Central memory CD4-positive, alpha-beta T cell (primary cell): ENCODE results near the gene FBXL14.

ENCODE experiments used
- DNase-seq: peaks from one replicate; pipeline ENCODE4 v3.0.0; 2022

Gene FBXL14

DNA sequence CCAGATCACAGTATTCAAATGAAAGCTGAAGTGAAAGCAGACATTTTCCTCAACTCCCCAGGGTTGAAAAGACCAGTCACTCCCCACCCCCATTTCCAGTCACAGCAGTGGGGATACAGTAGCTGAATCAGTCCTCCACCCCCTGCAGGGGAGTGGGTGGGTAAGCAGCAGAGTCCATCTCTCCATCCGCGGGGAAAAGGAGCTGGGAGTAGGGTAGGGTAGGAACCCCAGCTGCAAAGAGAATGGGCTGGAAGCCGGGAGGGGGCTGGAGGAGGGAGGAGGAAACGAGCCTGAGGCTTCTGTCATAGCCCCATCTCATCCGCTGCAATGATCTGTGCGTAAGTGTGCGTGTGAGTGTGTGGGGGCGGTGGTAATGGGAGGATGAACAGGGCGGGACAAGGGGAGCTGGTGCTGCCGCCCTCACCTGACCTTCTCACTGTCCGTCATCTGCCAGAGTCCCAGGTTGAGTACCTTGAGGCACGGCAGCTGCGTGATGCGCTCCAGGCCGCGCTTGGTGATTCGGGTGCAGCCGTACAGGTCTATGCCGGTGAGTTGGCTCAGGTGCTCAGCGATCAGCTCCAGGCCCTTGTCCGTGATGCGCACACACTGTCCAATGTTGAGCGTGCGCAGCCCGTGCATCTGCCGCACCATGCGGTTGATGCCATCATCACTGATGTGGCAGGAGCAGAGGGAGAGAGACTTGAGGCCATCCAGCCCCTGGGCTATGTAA lies 1.8 kb downstream of the FBXL14 start:
- DNase-seq, result peak; percentile 64

DNA sequence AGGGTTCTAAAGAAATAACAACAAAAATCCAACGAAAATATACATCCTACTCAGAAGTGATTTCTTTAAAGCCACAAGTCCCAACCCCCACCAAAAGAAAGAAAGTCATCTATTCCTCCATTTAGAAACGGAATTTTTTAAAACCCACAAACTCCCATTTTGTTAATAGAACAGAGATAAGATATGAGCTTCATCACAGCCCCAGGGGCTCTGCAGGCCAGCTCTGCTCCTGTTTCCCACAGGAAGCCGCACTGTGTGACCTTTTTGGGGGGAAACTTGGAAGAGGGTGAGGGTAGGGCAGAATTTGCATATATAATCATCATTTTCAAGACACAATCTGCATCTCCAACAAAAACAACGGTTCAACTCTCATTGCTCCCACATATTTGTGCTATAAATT lies 2.8 kb downstream of the FBXL14 start:
- no peak for DNase-seq

DNA sequence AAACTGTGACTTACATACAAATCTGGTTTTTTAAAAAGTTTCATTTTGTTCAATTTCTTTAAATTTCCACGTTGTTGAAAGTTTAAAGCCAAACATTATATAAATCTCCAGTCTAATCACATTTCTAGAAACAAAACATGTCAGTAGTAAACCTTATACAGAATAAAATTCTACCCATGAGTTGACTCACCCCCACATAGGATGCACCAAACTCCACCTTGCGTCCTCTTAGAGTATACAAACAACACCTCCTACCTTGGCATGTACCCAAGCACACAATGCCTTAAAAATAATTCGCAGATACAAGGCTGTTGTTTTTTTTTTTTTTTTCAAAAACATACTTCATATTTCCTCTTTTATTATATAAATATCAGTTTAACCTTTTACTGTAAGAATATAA lies 3.3 kb downstream of the FBXL14 start:
- peak; percentile 48 for DNase-seq

DNA sequence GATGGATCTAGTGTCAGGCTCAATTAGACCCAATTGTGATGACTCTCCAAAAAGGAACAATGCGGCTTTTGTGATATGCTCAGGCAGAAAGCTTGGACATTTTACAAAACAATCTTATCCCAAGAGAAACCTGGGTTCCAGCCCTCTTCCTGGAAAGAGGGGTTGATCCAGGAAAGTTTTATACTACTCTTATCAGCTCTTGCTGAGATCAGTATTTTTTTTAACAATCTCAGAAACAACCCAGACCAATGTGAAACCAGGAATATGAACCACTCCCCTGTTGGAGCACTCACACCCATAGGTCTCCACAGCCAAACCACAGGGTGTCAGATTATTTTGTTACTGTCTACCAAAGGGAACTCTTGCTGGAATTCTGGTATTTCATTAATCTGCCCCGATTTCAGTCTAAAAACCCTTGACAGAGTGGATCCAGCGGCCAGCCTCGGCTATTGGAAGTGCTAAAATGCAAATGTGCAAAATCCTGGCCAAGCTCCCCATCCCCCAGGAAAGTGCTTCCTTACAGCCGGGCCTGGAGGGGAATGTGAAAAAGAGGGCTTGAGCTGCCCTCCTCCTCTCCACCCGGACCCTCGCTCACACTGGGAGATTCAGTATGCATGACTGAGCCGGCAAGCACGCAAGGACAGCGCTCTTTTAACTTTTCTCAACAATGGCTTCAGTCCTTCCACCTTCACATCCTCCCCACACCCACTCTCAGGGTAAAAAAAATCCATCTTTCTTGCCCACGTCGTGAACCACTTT lies 4.0 kb downstream of the FBXL14 start:
- DNase-seq, result no peak

DNA sequence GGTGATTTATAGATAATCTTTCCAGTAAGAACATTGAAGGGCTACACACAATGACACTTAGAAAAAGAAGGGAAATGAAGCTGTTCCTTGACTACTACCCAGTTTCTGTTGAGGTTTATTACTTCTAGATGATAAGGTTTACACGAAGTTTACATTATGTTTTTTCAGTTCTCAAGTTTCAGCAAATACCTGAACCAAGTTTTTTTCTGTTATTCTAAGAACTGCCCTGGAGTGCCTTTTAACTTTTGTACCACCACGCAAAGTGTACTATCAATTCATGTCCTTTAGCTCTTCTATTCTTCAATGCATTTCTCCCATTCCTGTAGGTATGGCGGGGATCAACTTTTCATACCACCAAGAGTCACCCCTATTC lies 5.8 kb downstream of the FBXL14 start:
- DNase-seq, result no peak

DNA sequence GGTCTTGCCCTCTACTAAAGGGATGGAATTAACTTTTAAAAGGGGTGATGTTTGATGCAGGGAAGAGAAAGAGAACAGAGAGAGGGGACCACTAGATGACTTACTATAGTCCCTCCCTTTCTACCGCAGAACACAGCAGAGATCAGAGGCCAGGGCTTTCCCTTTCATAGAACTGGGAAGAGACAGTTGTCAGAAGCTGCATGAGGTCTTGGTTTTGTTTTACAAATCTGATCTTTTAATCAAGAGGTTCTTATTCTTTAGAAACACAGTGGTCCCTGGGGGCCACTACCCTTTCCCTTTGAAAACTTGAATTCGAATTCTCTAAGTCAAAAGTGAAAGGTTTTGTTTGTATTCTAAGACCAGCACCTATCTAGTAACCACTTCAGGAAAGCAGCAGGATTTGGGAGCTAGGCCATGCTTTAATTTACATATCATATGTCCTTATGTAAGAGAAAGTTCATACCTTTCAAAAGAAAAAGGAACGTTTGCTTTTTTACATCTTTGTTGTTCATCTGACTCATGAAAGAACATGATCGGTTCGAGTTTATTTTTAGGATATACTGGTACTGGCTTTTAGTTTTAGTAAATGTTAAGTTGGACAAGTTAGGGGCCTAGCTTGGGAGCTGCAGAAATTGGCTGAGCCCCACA lies 6.3 kb downstream of the FBXL14 start:
- no peak for DNase-seq

DNA sequence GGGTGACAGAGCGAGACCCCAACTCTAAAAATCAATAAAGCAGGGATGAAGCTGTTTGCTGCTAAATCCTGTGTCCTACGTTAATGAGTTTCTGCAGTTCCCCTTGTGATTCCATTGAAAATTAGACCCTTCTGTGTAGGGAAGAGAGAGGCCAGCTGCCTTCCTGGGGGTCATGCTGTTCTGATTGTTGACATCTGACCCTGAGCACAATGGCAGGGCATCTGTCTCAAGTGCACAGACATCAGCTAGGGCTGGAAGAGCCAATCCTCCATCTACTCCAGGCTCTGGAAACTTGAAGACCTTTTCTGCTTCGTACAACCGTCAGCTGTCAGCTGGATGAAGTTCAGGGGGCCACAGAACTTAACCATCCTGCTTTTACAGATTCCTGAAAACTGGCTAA lies 10.1 kb downstream of the FBXL14 start:
- DNase-seq, result no peak

DNA sequence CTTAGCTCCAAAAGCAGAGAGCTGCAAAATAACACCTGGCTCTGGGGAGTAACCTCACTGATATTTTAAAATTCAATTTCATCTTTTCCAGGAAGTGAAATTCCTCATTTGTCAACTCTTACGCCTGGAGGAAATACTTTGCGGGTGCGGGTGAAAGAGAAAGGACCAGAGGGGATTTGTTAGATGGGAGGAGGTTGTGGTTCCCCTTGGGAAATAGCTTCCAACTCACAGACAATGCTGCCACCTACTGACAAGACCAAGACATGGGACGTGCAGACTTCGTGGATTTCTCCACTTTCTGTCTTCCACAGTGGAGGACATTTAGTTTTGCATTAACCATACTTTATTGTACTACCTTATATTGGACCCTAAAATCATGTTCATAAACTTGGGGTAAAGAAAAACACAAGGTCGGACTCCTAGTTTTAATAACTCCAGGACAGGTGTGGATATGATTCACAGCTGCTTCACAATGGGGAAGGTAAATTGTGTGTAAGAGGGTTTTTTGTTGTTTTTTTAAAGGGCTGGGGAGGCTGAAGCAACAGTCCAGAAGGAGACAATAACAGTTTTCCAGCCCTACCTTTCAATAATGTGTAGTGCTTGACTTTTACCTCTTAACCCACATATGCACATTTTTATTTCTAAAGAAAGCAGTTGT lies 10.8 kb downstream of the FBXL14 start:
- peak; percentile 59 for DNase-seq

DNA sequence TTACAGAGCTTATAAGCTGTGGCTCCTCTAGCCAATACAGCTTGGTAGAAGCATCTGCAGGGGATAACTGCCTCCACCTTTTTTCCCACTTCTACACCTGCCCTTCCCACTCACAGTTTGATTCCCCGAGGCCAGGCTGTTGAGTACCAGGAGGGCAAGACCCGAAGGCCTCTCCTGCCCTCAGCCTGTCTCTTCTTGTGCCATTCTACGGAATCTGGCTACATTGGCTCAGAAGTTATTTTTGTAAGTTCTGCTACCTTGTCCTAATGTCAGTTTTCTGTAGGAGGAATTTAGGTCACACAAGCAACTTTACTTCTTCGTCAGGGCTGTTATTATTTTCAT lies 11.7 kb downstream of the FBXL14 start:
- DNase-seq, result no peak

DNA sequence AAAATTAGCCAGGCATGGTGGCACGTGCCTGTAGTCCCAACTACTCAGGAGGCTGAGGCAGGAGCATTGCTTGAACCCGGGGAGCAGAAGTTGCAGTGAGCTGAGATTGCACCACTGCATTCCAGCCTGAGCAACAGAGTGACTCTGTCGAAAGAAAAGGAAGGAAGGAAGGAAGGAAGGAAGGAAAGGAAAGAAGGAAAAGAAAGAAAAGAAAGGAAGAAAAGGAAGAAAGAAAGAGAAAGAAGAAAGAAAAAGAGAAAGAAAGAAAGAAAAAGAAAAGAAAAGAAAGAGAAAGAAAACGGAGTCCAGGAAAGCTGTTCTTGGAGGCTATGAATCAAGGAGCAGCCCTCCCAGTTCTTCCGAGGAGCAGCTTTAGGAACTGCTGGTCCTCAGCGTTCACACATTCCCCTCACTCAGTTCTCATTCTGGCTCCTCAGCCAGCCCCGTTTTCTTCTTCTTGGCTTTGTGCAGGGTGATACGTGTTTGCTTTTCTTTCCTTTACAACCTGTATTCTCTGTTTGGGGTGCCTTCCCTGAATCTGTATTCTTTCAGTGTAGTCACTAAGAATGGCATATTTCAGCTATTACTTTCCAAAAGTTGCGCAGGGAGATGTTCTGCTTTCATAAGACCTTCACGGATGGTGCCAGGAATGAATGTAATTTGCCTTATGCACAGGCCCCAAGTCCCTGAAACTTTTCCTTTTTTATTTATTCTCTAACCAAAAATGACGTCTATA lies 12.2 kb downstream of the FBXL14 start:
- no peak for DNase-seq

DNA sequence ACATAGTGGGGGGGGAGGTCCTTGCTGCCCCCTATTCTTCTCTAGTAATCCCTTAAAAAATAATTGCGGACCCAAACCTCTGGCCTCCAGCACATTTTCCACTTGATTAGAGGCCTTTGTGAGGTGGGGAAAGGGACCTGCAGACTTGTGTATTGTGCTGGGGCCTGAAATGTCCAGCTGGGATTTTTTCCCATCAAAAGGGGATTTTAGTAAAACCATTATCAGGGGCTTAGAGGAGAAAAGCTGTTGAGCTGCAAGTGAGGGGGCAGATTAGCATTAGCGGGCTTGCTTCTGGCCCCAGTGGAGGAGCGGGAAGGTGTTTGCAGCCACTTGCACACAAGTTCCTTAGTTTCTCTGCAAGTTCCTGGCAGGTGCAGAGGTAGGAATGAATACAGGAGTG lies 13.9 kb downstream of the FBXL14 start:
- no peak for DNase-seq

DNA sequence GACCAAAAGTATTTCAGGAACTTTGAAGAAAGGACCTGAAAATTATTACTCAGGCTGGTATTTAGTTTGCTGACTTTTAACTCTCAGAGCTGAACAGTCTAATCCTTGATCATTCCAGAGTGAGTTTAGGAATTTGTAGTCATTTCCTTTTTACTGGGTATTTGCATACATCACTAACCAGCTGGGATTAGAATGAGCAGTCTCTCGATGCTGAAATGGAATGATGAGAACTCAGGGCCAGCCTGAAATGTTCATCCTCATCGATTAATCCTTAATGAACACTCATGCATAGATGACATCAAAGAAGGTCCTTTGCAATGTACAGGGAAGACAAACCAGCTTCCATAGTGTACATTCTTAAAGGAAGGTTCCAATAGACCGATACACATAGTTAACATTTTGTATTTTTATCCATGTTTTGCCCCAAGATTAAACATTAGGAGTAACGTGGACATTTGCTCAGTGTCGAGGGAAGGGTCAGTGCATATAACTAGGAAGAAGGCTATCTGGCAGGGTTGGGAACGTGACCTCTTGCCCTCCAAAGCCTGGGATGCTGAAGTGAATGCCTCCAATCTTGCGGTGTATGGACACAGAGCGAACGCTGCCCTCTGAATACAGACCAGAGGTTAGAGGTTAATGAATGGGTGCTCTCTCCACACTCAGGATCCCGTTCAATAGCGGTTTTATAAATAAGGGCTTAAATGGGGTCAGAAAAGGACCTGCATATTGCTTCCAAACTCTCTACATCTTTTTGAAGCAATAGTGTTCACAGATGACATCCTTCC lies 14.5 kb downstream of the FBXL14 start:
- no peak for DNase-seq

DNA sequence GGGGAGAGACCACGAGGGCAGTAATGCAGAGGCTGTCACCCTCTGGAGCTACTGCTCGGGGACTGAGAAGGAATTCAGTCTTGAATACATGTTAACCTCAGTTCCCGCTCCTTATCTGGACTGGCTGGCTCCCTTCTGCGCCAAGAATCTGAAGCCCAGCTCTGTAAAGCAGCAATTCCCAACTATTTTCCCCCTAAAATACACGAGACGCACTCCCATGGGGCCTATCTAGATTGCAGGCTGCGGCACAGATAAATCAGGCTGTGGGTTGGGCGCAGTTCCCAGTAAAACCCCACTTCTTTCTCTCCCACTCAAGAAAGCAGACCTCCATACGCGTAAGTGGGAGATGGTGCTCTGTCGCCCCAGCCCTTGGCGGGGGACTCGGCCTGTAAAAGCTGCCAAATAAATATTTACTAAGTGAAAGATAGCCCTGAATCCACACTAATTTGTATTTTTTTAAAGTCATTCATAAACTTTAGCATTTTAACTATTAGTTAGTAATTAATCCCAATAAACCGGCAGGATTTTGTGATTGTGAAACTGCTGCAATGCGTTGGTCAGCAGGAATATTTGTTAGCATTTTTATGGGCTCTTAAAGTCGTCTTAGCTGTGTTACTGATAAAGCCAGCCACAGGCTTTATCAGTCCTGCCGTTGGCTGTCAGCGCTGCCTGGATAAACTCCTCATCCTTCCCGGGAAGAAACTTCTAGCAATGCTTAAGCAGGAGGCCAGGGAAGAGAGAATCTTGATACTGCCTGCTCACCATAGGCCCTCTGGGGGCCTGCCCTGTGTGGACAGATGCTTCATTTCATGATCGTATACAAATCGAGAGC lies 17.8 kb downstream of the FBXL14 start:
- DNase-seq, result no peak

DNA sequence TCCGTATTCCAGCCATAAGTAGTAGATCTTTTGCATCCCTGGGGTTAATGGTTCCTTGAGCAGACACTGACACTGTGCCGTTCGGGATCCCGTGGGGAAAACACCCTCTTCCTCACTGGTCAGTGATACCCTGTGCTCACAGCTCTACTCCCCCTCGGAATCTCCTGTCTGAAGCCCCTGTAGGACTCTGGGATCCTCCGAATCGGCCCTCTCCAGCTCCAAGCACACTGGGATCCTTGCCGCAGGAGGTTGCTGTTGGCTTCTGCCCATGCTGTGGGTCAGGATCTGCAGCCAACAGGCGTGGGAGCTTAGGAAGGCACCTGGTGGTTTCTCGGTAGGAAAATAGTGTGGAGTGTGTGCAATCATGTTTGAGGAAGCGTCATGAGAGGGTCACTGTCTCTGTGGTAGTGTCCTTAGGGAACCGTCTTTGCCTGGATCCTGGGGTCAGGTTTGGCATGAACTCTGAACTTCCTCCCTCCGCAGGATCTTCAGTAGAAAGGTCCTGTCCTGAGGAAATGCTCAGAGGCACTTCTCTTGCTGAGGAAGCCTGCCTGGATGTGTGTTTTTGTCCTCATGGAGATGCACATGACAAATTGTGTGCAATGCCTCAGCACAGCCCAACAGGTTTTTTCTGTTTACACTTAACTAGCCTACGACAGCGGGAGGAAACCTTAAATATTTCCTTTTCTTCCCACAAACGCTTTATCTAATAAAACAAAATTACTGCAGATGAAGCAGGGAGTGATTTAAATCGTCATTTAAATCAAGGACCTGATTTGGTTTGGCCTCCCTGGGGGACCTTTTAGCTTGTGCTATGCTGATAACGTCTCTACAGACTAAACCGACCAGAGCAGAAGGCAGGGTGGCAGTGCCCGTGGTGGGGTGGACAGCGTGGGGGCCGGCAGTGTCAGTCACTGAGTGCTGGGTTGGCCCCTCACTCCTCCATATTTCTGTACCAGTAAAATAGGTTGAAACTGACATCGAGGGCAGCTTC lies 18.7 kb downstream of the FBXL14 start:
- DNase-seq, result no peak

DNA sequence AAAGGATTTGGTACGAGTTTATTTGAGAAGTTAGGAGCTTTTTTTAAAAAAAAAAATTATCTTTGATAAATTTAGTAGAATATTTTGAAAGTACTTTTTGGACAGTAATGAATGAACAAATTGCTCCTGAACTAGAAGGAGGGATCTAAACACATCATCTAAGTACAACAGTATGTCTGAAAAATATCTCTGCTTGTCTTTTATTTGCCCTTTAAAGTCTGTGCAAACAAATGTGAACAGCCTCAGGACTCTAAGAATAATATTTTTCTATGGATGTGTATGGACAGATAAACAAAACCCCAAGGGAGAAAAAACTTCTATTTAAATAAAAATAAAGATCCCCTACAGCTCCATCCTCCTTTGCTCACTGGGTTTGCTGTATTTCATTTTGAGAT lies 19.5 kb downstream of the FBXL14 start:
- DNase-seq, result no peak

DNA sequence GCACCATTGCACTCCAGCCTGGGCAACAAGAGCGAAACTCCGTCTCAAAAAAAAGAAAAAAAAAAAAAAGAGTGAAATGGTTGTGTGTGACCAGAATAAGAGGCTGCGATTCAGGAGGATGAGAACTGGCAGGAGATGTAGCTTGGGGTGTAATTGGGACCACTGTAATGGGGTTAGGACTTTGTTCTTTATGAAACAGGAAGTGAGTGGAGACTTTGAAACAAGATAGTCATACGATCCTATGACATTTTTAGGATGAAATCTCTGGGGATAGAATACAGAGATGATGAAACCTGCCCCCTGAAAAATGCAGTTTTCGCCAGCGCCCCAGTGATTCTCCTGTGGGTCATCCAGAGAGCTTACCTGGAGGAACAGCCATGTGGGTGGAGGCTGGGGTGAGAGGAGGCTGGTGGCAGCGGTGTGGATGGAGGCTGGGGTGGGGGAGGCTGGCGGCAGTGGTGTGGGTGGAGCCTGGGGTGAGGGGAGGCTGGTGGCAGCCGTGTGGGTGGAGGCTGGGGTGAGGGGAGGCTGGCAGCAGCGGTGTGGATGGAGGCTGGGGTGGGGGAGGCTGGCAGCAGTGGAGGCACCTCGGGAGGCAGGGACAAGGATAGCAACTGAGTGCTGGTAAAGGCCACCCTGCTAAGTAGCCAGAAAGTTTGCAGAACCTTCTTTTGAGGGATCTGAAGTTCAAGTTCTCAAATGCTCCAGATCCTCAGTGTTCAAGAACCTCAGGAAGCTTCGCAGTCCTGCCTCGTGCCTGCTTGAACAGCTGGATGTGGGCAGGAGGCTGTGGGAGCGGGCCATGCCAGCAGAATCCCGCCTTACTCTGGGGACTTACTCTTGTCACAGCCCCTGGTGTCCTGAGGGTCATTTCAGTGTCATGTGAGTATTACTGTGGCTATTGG lies 20.2 kb downstream of the FBXL14 start:
- no peak for DNase-seq

DNA sequence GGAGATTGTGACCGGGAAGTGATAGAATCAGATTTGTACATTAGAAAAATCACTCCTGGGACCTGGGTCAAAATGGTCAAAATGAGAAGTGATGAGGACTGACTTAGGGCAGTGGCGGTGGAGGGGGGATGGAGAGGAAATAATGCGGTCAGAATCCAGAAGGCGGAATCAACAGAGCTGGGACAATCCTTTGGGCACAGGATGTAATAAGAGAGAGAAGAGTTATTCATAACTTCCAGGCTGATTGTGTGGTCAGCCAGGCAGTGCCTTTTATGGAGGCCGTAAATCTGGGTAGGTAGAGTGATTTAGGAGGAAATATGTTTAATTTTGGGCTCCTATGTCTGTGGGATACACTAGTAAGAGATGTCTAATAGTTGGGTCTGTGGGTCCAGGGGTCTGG lies 21.6 kb downstream of the FBXL14 start:
- no peak for DNase-seq

DNA sequence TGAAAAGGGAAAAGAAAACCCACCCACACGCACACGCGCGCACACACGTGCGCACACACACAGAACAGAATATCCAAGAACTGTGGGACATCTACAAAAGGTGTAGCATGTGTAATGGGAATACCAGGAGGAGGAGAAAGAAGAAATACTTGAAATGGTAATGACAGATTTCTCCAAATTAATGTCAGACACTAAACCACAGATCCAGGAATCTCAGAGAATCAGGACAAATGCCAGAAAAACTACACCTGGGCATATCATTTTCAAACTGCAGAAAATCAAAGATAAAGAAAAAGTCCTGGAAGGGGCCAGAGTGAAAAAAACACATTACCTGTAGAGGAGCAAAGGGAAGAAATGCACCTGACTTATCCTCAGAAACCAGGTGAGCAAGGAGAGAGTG lies 26.5 kb downstream of the FBXL14 start:
- DNase-seq, result no peak
